GM10248 (cell line): ENCODE results near the gene MYO5B.

ENCODE experiments used
- CTCF ChIA-PET: fragments of 300-600 bp; sonication (Branson Sonifier 250); formaldehyde crosslinking; extraction: SDS; loops from one replicate; lab custom pipeline; 2021; ENCODE audit warnings: antibody characterized with exemption; lab: Yijun Ruan, JAX
- POLR2A ChIA-PET: fragments of 350-650 bp; sonication (Branson Sonifier 250); formaldehyde crosslinking; extraction: SDS; loops from one replicate; lab custom pipeline; 2020; ENCODE audit warnings: antibody characterized with exemption; lab: Yijun Ruan, JAX
- DNase-seq: peaks from one replicate; pipeline ENCODE4 v3.0.0; 2012; ENCODE audit errors: extremely low spot score
- TF ChIP-seq, protein P1 (sequence below): IDR thresholded peaks from 2 replicates; pipeline ENCODE4 v1.5.1; 2012; ENCODE audit warnings: mild to moderate bottlenecking, low read depth; ENCODE audit errors: extremely low read depth, missing control alignments, control extremely low read depth

MYO5B gene

DNA sequence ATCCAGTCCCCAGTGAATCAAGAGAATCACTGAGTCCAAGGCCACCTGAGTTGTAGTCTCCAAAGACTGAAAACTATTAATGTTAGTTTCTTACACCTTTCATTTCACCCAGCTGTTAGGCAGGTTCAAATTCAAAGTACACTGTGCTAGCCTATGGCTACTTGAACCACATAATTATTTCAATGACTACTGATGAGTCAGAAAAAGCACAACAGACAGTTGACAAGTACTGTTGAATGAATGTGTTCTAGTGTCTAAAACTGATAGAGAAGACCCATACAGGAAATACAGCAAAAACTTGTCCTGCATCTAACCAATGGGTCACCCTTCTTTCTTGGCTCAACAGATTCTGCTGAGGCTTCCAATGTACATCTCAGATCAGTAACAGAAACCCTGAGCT is 160.9 kb downstream of the MYO5B start:
- no peak for DNase-seq
- POLR2A ChIA-PET: no interaction called here
- TF ChIP-seq, protein P1, sequence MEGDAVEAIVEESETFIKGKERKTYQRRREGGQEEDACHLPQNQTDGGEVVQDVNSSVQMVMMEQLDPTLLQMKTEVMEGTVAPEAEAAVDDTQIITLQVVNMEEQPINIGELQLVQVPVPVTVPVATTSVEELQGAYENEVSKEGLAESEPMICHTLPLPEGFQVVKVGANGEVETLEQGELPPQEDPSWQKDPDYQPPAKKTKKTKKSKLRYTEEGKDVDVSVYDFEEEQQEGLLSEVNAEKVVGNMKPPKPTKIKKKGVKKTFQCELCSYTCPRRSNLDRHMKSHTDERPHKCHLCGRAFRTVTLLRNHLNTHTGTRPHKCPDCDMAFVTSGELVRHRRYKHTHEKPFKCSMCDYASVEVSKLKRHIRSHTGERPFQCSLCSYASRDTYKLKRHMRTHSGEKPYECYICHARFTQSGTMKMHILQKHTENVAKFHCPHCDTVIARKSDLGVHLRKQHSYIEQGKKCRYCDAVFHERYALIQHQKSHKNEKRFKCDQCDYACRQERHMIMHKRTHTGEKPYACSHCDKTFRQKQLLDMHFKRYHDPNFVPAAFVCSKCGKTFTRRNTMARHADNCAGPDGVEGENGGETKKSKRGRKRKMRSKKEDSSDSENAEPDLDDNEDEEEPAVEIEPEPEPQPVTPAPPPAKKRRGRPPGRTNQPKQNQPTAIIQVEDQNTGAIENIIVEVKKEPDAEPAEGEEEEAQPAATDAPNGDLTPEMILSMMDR: no peak
- CTCF ChIA-PET: no interaction called here

GRCh38 chr18:50033004-50033403 is 161.9 kb downstream of the MYO5B start:
- ChIA-PET POLR2A (no interaction called here), CTCF (no interaction called here)
- DNase-seq: no peak
- TF ChIP-seq, protein P1: no peak

- ChIA-PET POLR2A (no interaction called here), CTCF (no interaction called here)
- DNase-seq: no peak
- TF ChIP-seq, protein P1: no peak
These were observed 164.8 kb downstream of the MYO5B start for GRCh38 chr18:50030146-50030545.

DNA sequence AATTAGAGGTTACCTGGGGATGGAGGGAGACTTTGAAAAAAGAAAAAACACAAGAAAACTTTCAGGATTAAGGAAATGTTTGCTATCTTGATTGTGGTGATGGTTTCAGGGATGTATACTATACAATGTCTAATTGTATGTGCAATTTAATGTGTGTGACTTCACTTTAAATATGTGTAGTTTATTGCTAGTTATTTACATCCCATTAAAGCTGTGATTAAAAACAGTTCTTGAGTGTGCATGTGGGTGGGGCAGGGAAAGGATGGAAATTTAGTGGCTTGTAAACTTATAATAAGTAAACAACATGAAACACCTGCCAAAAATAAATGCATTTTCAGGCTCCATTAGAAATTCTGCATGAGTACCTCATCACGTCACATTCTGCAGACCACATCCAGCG is 167.0 kb downstream of the MYO5B start:
- ChIA-PET POLR2A (no interaction called here), CTCF (no interaction called here)
- TF ChIP-seq, protein P1: no peak
- DNase-seq: no peak

DNA sequence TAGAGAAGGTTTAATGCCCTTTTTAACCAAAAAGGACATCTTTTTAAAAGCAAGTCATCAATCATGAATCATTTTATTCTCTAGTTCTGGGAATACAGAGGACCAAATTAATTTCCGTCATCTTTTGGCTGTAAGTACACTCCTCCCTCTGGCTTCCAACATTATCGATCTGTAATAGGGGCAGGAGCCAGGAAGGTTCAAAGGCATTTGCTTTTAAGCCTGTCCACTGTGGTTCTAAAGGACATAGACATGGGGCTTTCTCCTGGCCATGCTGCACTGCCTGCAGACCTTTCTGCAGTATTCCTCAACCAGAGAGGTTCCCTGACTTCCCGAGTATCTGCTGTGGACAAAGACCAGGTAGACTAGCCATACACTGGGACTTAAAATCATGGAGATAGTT is 170.5 kb downstream of the MYO5B start:
- POLR2A ChIA-PET: no interaction called here
- TF ChIP-seq, protein P1: no peak
- no peak for DNase-seq
- CTCF ChIA-PET: no interaction called here

DNA sequence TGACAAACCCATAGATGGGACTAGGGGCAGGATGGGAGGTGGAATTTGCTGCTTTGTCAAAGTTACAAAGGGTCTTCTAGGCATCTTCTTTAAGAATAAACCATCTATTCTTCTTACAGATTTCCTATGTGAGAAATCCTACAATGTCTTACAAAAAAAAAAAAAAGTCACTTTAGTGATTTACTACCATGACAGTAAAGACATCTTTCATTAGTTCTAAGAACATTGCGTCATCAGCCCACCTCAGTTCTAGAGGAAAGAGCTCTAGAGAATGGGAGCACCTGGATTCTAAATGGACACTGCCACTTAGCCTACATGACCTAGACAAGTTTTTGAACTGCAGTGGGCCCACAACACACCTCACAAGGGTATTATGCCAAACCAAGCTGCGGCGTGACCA is 172.0 kb downstream of the MYO5B start:
- TF ChIP-seq, protein P1: no peak
- ChIA-PET CTCF (interaction anchor here (0.9 kb wide), 1 partner anchor 12 kb away, joined by 3 read pairs; no protein-coding TSS in a partner anchor), POLR2A (no interaction called here)
- DNase-seq: no peak

GRCh38 chr18:50014606-50015005 is 180.3 kb downstream of the MYO5B start:
- DNase-seq: no peak
- TF ChIP-seq, protein P1: no peak
- ChIA-PET POLR2A (no interaction called here), CTCF (no interaction called here)
